Effector memory CD8-positive, alpha-beta T cell (primary cell): ENCODE results near the gene CCL26.
"Not testable (repeated sequence)": the region's sequence is repeated elsewhere in the genome, so short reads cannot be mapped to it uniquely, and the experiment has no call there.

Experiments used
- ATAC-seq: fragments of 150-1000 bp; cut with Tn5 transposase; replicated peaks from 2 replicates; pipeline ENCODE4 v1.10.0; 2021; ENCODE audit warnings: mild to moderate bottlenecking, moderate library complexity
- DNase-seq, 3 experiments: peaks; one replicate each; pipeline ENCODE4 v3.0.0; 2021
- H3K27ac Mint-ChIP-seq, 2 donors: one replicate each; pipeline ENCODE4 v1.8.0; 2022; ENCODE audit warnings: mild to moderate bottlenecking in 2 of 2, mixed read lengths in 2 of 2, moderate library complexity in 2 of 2
- H3K27me3 Mint-ChIP-seq, 2 donors: one replicate each; pipeline ENCODE4 v1.8.0; 2022; ENCODE audit warnings: mixed read lengths in 2 of 2
- H3K36me3 Mint-ChIP-seq: one replicate; pipeline ENCODE4 v1.8.0; 2022; ENCODE audit warnings: mild to moderate bottlenecking, moderate library complexity, mixed read lengths; ENCODE audit not compliant: insufficient read depth
- H3K4me1 Mint-ChIP-seq, 2 donors: one replicate each; pipeline ENCODE4 v1.8.0; 2022; ENCODE audit warnings: low read depth in 2 of 2, mixed read lengths in 2 of 2
- H3K4me3 Mint-ChIP-seq, 2 donors: one replicate each; pipeline ENCODE4 v1.8.0; 2022; ENCODE audit warnings: mild to moderate bottlenecking in 2 of 2, mixed read lengths in 2 of 2, moderate library complexity in 2 of 2
- H3K9me3 Mint-ChIP-seq, 2 donors: one replicate each; pipeline ENCODE4 v1.8.0; 2022; ENCODE audit warnings: mixed read lengths in 2 of 2

Gene CCL26

GRCh38 chr7:75727881-75728593, 44.0 kb downstream of the CCL26 start:
- H3K9me3 Mint-ChIP-seq = no peaks in the 10 kb centered on the region
- peak overlapping the region; percentile 85 to 93 for H3K27ac Mint-ChIP-seq
- ATAC-seq = peak; percentile 92
- DNase-seq = peak; percentile 66 to 71 (median 66)
- H3K4me1 Mint-ChIP-seq = peaks cover 27 to 32% of the 10 kb centered on the region in 2 donors
- no peaks in the 10 kb centered on the region for H3K27me3 Mint-ChIP-seq
- H3K4me3 Mint-ChIP-seq = peak overlapping the region; percentile 71 to 83
- peaks cover 3% of the 10 kb centered on the region for H3K36me3 Mint-ChIP-seq

GRCh38 chr7:75727351-75727750, 44.7 kb downstream of the CCL26 start:
- not testable (repeated sequence) for H3K27me3 Mint-ChIP-seq, DNase-seq, H3K9me3 Mint-ChIP-seq, H3K36me3 Mint-ChIP-seq, ATAC-seq
- Mint-ChIP-seq H3K4me3 (peak overlapping the region; percentile 71 to 83), H3K27ac (peak overlapping the region; percentile 85 to 93), H3K4me1 (peaks cover 23 to 29% of the 10 kb centered on the region in 2 donors)

GRCh38 chr7:75725306-75725705, 46.7 kb downstream of the CCL26 start:
- Mint-ChIP-seq H3K4me1 (peaks cover 19 to 24% of the 10 kb centered on the region in 2 donors), H3K36me3 (peaks cover 3% of the 10 kb centered on the region), H3K27me3 (no peaks in the 10 kb centered on the region), H3K9me3 (no peaks in the 10 kb centered on the region), H3K4me3 (no peak overlapping the region), H3K27ac (no peak overlapping the region)
- DNase-seq = no peak
- no peak for ATAC-seq

GRCh38 chr7:75723444-75723843, 48.6 kb downstream of the CCL26 start:
- Mint-ChIP-seq H3K4me1 (peaks cover 6 to 11% of the 10 kb centered on the region in 2 donors), H3K4me3 (no peak overlapping the region)

GRCh38 chr7:75722373-75722772, 49.6 kb downstream of the CCL26 start:
- Mint-ChIP-seq H3K27ac (no peak overlapping the region), H3K4me1 (peaks cover 1 to 3% of the 10 kb centered on the region in 2 donors), H3K9me3 (no peaks in the 10 kb centered on the region), H3K4me3 (no peak overlapping the region), H3K36me3 (no peaks in the 10 kb centered on the region), H3K27me3 (no peaks in the 10 kb centered on the region)
- no peak for DNase-seq
- no peak for ATAC-seq

More at GRCh38 chr7:75723444-75723843, 48.6 kb downstream of the CCL26 start:
- Mint-ChIP-seq H3K27ac (no peak overlapping the region), H3K27me3 (no peaks in the 10 kb centered on the region), H3K36me3 (peaks cover 3% of the 10 kb centered on the region), H3K9me3 (no peaks in the 10 kb centered on the region)
- DNase-seq (no peak), ATAC-seq (no peak)

- not testable (repeated sequence) for H3K27me3 Mint-ChIP-seq, DNase-seq, ATAC-seq, H3K4me1 Mint-ChIP-seq, H3K9me3 Mint-ChIP-seq, H3K36me3 Mint-ChIP-seq, H3K27ac Mint-ChIP-seq, H3K4me3 Mint-ChIP-seq
Observed at GRCh38 chr7:75721922-75722321, 50.1 kb downstream of the CCL26 start.

- no peak overlapping the region for H3K27ac Mint-ChIP-seq
- H3K27me3 Mint-ChIP-seq = no peaks in the 10 kb centered on the region
- ATAC-seq (no peak), DNase-seq (no peak)
- H3K36me3 Mint-ChIP-seq = no peaks in the 10 kb centered on the region
- H3K9me3 Mint-ChIP-seq = no peaks in the 10 kb centered on the region
- no peak overlapping the region for H3K4me3 Mint-ChIP-seq
- H3K4me1 Mint-ChIP-seq = peaks cover 1 to 3% of the 10 kb centered on the region in 2 donors
Observed at GRCh38 chr7:75721426-75721825, 50.6 kb downstream of the CCL26 start.

- no peaks in the 10 kb centered on the region for H3K9me3 Mint-ChIP-seq
- H3K27ac Mint-ChIP-seq = peak overlapping the region in 1 of 2 donors; percentile 17
- no peak for DNase-seq
- ATAC-seq = no peak
- H3K4me1 Mint-ChIP-seq = peaks cover 1 to 7% of the 10 kb centered on the region in 2 donors
- no peak overlapping the region for H3K4me3 Mint-ChIP-seq
- no peaks in the 10 kb centered on the region for H3K36me3 Mint-ChIP-seq
- H3K27me3 Mint-ChIP-seq = no peaks in the 10 kb centered on the region
Observed at GRCh38 chr7:75719626-75720025, 52.4 kb downstream of the CCL26 start.
